ENCODE results near the gene PTPRR. TPM values are rescaled to one million over a fixed set of nuclear protein-coding genes. Genes with fewer than 3 reads are reported as not detected.

Gene PTPRR
- total and polyA plus RNA-seq, 4 donors = 0.17 to 1.5 (median 0.61) TPM

GRCh38 chr12:70628701-70629480, 291.6 kb downstream of the PTPRR start:
- Histone ChIP-seq H3K9ac (ENCODE audit: insufficient read depth in 1 of 2, low read length in 2 of 2) (no peak overlapping the region), H3K9me3 (ENCODE audit: control insufficient read depth in 4 of 4, insufficient read depth in 3 of 4, low read length in 3 of 4) (no peaks in the 10 kb centered on the region), H3K27ac (ENCODE audit: low read depth in 1 of 2, low read length in 1 of 2) (no peak overlapping the region), H3K27me3 (ENCODE audit: control insufficient read depth in 3 of 3, insufficient read depth in 3 of 3, low read length in 2 of 3) (peaks cover 0 to 3% (median 0%) of the 10 kb centered on the region in 3 donors), H3K4me1 (ENCODE audit: control insufficient read depth in 5 of 5, insufficient read depth in 5 of 5, low read length in 5 of 5) (peaks cover 0 to 3% (median 0%) of the 10 kb centered on the region in 5 donors), H3K4me3 (no peak overlapping the region), H3K36me3 (ENCODE audit: control insufficient read depth in 4 of 4, insufficient read depth in 4 of 4, low read length in 4 of 4) (no peaks in the 10 kb centered on the region)
- no peak for TF ChIP-seq CTCF (IDR thresholded peaks at IDR 0.05; ENCODE audit: control extremely low read depth, extremely low read depth)
- WGBS, 2 donors = 75 to 77% methylated on average over 3 of the region's 3 CpGs
- ATAC-seq (ENCODE audit: insufficient read depth, low FRiP score) (no peak), DNase-seq (no peak)

- Histone ChIP-seq H3K9me3 (ENCODE audit: control insufficient read depth in 4 of 4, insufficient read depth in 3 of 4, low read length in 3 of 4) (no peaks in the 10 kb centered on the region), H3K4me3 (no peak overlapping the region), H3K4me1 (ENCODE audit: control insufficient read depth in 5 of 5, insufficient read depth in 5 of 5, low read length in 5 of 5) (peaks cover 0 to 3% (median 0%) of the 10 kb centered on the region in 5 donors), H3K9ac (ENCODE audit: insufficient read depth in 1 of 2, low read length in 2 of 2) (peak overlapping the region in 1 of 2 donors; percentile 51), H3K27ac (ENCODE audit: low read depth in 1 of 2, low read length in 1 of 2) (no peak overlapping the region), H3K27me3 (ENCODE audit: control insufficient read depth in 3 of 3, insufficient read depth in 3 of 3, low read length in 2 of 3) (peaks cover 0 to 3% (median 0%) of the 10 kb centered on the region in 3 donors), H3K36me3 (ENCODE audit: control insufficient read depth in 4 of 4, insufficient read depth in 4 of 4, low read length in 4 of 4) (no peaks in the 10 kb centered on the region)
- DNase-seq (peak in 2 of 3 donors; percentile 49 to 68), ATAC-seq (ENCODE audit: insufficient read depth, low FRiP score) (no peak)
- no peak for TF ChIP-seq CTCF (IDR thresholded peaks at IDR 0.05; ENCODE audit: control extremely low read depth, extremely low read depth)
- 38 to 66% methylated on average over 5 of the region's 5 CpGs for WGBS, 2 donors
Measured at GRCh38 chr12:70627677-70628076, 292.9 kb downstream of the PTPRR start.

GRCh38 chr12:70626180-70626579, 294.4 kb downstream of the PTPRR start:
- WGBS, 2 donors = 84 to 90% methylated on average over 3 of the region's 3 CpGs
- no peak for DNase-seq

More at GRCh38 chr12:70626180-70626579, 294.4 kb downstream of the PTPRR start:
- Histone ChIP-seq H3K9ac (ENCODE audit: insufficient read depth in 1 of 2, low read length in 2 of 2) (no peak overlapping the region), H3K27me3 (ENCODE audit: control insufficient read depth in 3 of 3, insufficient read depth in 3 of 3, low read length in 2 of 3) (peaks cover 0 to 3% (median 0%) of the 10 kb centered on the region in 3 donors), H3K36me3 (ENCODE audit: control insufficient read depth in 4 of 4, insufficient read depth in 4 of 4, low read length in 4 of 4) (no peaks in the 10 kb centered on the region), H3K4me1 (ENCODE audit: control insufficient read depth in 5 of 5, insufficient read depth in 5 of 5, low read length in 5 of 5) (peaks cover 0 to 3% (median 0%) of the 10 kb centered on the region in 5 donors), H3K4me3 (no peak overlapping the region), H3K27ac (ENCODE audit: low read depth in 1 of 2, low read length in 1 of 2) (no peak overlapping the region), H3K9me3 (ENCODE audit: control insufficient read depth in 4 of 4, insufficient read depth in 3 of 4, low read length in 3 of 4) (no peaks in the 10 kb centered on the region)
- ATAC-seq (ENCODE audit: insufficient read depth, low FRiP score) = no peak
- TF ChIP-seq CTCF (IDR thresholded peaks at IDR 0.05; ENCODE audit: control extremely low read depth, extremely low read depth) = no peak

Data from lung (tissue), 12 donors.